ENCODE data around the gene MIPEP.

MIPEP gene

GRCh38 chr13:23923031-23923430, 33.8 kb upstream of the MIPEP start:
- Histone ChIP-seq H4K20me1 (ENCODE audit: control insufficient read depth, insufficient read depth, low read depth, low read length) (no peaks in the 10 kb centered on the region), H3K4me3 (ENCODE audit: low read length) (no peak overlapping the region), H3K27me3 (ENCODE audit: control insufficient read depth, low read length) (peaks cover 16% of the 10 kb centered on the region), H3K4me2 (ENCODE audit: low read length) (no peak overlapping the region), H3K27ac (ENCODE audit: low read depth, low read length) (no peak overlapping the region), H3K9me2 (replicated peaks; ENCODE audit: control insufficient read depth, low read length) (no peaks in the 10 kb centered on the region), H3K36me3 (ENCODE audit: control insufficient read depth, low read length) (no peaks in the 10 kb centered on the region), H3K79me2 (ENCODE audit: control insufficient read depth, low read length) (no peaks in the 10 kb centered on the region), H3K9me3 (ENCODE audit: control insufficient read depth, insufficient read depth, low read length) (no peaks in the 10 kb centered on the region), H3K4me1 (ENCODE audit: control insufficient read depth, low read length) (no peaks in the 10 kb centered on the region), H3F3A (ENCODE audit: control insufficient read depth, insufficient read depth) (no peaks in the 10 kb centered on the region)
- TF ChIP-seq EZH2phosphoT487 (IDR thresholded peaks at IDR 0.05; ENCODE audit: borderline replicate concordance, low read length) (no peak), CTCF (IDR thresholded peaks at IDR 0.05; ENCODE audit: low read depth, low read length, poor library complexity, severe bottlenecking) (no peak)

- Histone ChIP-seq H4K20me1 (ENCODE audit: control insufficient read depth, insufficient read depth, low read depth, low read length) (no peaks in the 10 kb centered on the region), H3K9me3 (ENCODE audit: control insufficient read depth, insufficient read depth, low read length) (no peaks in the 10 kb centered on the region), H3K79me2 (ENCODE audit: control insufficient read depth, low read length) (no peaks in the 10 kb centered on the region), H3F3A (ENCODE audit: control insufficient read depth, insufficient read depth) (no peaks in the 10 kb centered on the region), H3K9me2 (replicated peaks; ENCODE audit: control insufficient read depth, low read length) (no peaks in the 10 kb centered on the region), H3K36me3 (ENCODE audit: control insufficient read depth, low read length) (no peaks in the 10 kb centered on the region), H3K4me2 (ENCODE audit: low read length) (no peak overlapping the region), H3K4me3 (ENCODE audit: low read length) (no peak overlapping the region), H3K27ac (ENCODE audit: low read depth, low read length) (no peak overlapping the region), H3K27me3 (ENCODE audit: control insufficient read depth, low read length) (peaks cover 22% of the 10 kb centered on the region), H3K4me1 (ENCODE audit: control insufficient read depth, low read length) (no peaks in the 10 kb centered on the region)
- TF ChIP-seq EZH2phosphoT487 (IDR thresholded peaks at IDR 0.05; ENCODE audit: borderline replicate concordance, low read length) (no peak), CTCF (IDR thresholded peaks at IDR 0.05; ENCODE audit: low read depth, low read length, poor library complexity, severe bottlenecking) (no peak)
Observed at GRCh38 chr13:23922005-23922932, 33.1 kb upstream of the MIPEP start.

- Histone ChIP-seq H3K27ac (ENCODE audit: low read depth, low read length) (no peak overlapping the region), H3K4me1 (ENCODE audit: control insufficient read depth, low read length) (no peaks in the 10 kb centered on the region), H3K9me2 (replicated peaks; ENCODE audit: control insufficient read depth, low read length) (no peaks in the 10 kb centered on the region), H3K4me2 (ENCODE audit: low read length) (no peak overlapping the region), H3K4me3 (ENCODE audit: low read length) (no peak overlapping the region), H3K79me2 (ENCODE audit: control insufficient read depth, low read length) (no peaks in the 10 kb centered on the region), H3K36me3 (ENCODE audit: control insufficient read depth, low read length) (no peaks in the 10 kb centered on the region), H3K9me3 (ENCODE audit: control insufficient read depth, insufficient read depth, low read length) (no peaks in the 10 kb centered on the region), H4K20me1 (ENCODE audit: control insufficient read depth, insufficient read depth, low read depth, low read length) (no peaks in the 10 kb centered on the region), H3K27me3 (ENCODE audit: control insufficient read depth, low read length) (peaks cover 19% of the 10 kb centered on the region), H3F3A (ENCODE audit: control insufficient read depth, insufficient read depth) (no peaks in the 10 kb centered on the region)
- peak; percentile 80 for TF ChIP-seq CTCF (IDR thresholded peaks at IDR 0.05; ENCODE audit: low read depth, low read length, poor library complexity, severe bottlenecking)
- TF ChIP-seq EZH2phosphoT487 (IDR thresholded peaks at IDR 0.05; ENCODE audit: borderline replicate concordance, low read length), result no peak
Observed at GRCh38 chr13:23921451-23921888, 32.3 kb upstream of the MIPEP start.
